NB4 (cell line): ENCODE data around the gene TBC1D9.

Experiments
- DNase-seq: peaks from one replicate; pipeline ENCODE4 v3.0.0; 2010; ENCODE audit warnings: low read depth
- H3K4me3 ChIP-seq: one replicate; pipeline ENCODE4 v1.5.1; 2011; ENCODE audit warnings: mild to moderate bottlenecking, low read depth, low read length, moderate library complexity
- CTCF ChIP-seq: IDR thresholded peaks from one replicate; pipeline ENCODE4 v1.5.1; 2012; ENCODE audit warnings: low read depth, low read length
- MAX ChIP-seq: IDR thresholded peaks from 2 replicates; pipeline ENCODE4 v1.6.1; 2011; ENCODE audit warnings: low read depth, low read length
- MYC ChIP-seq: IDR thresholded peaks from 2 replicates; pipeline ENCODE4 v1.6.1; 2011; ENCODE audit warnings: low read depth, low read length
- POLR2A ChIP-seq: IDR thresholded peaks from 2 replicates; pipeline ENCODE4 v1.6.1; 2011; ENCODE audit warnings: mild to moderate bottlenecking; ENCODE audit not compliant: insufficient read length; ENCODE audit errors: extremely low read depth

TBC1D9 gene

GRCh38 chr4:140666889-140667614 is 89.1 kb downstream of the TBC1D9 start:
- no peak for DNase-seq
- TF ChIP-seq CTCF (no peak), MAX (no peak), POLR2A (no peak), MYC (no peak)
- H3K4me3 ChIP-seq: no peak overlapping the region

GRCh38 chr4:140662082-140662869 is 93.9 kb downstream of the TBC1D9 start:
- DNase-seq: no peak
- H3K4me3 ChIP-seq: no peak overlapping the region
- TF ChIP-seq POLR2A (no peak), MAX (no peak), MYC (no peak), CTCF (no peak)

- TF ChIP-seq MYC: no peak
- no peak for TF ChIP-seq POLR2A
- TF ChIP-seq CTCF: no peak
- TF ChIP-seq MAX: no peak
- no peak for DNase-seq
- H3K4me3 ChIP-seq: no peak overlapping the region
Observed at GRCh38 chr4:140661550-140661949, 94.6 kb downstream of the TBC1D9 start.

GRCh38 chr4:140659943-140660700 is 96.1 kb downstream of the TBC1D9 start:
- TF ChIP-seq MAX (no peak), CTCF (no peak), POLR2A (no peak), MYC (no peak)
- DNase-seq: no peak
- no peak overlapping the region for H3K4me3 ChIP-seq

- TF ChIP-seq POLR2A: no peak
- no peak for TF ChIP-seq MAX
- no peak for TF ChIP-seq CTCF
- TF ChIP-seq MYC: no peak
- DNase-seq: no peak
- no peak overlapping the region for H3K4me3 ChIP-seq
Observed at GRCh38 chr4:140654495-140654814, 101.7 kb downstream of the TBC1D9 start.
